Psoas muscle (tissue), 8 donors: ENCODE data around the gene MAP3K5. TPM values are rescaled to one million over a fixed set of nuclear protein-coding genes. Genes with fewer than 3 reads are reported as not detected.
A peak's percentile ranks its signal among the peaks of the same experiment; 100 is the strongest.

Experiments used
- ATAC-seq, 4 donors: fragments of 200-7000 bp; cut with Tn5 transposase; one replicate each; pipeline ENCODE4 v1.9.1; 2020; ENCODE audit warnings: moderate library complexity in 3 of 4, mild to moderate bottlenecking in 2 of 4
- DNase-seq, 2 donors: peaks; one replicate each; pipeline ENCODE4 v3.0.0-alpha.2; 2020
- H3K27ac ChIP-seq: fragments of 200-600 bp; one replicate; pipeline ENCODE4 v1.8.0; 2022
- H3K27me3 ChIP-seq, 3 donors: fragments of 200-600 bp in 1 of 3; one replicate each; pipeline versions ENCODE4 v1.6.1 to v1.8.0; 2013 to 2022; ENCODE audit warnings: low read length in 2 of 3, mild to moderate bottlenecking in 2 of 3, moderate library complexity in 1 of 3; ENCODE audit not compliant: insufficient read depth in 3 of 3
- H3K36me3 ChIP-seq, 2 donors: fragments of 200-600 bp in 1 of 2; one replicate each; pipeline versions ENCODE4 v1.6.1 to v1.8.0; 2013 to 2022; ENCODE audit warnings: low read depth in 1 of 2, mild to moderate bottlenecking in 1 of 2, moderate library complexity in 1 of 2; ENCODE audit not compliant: insufficient read depth in 1 of 2
- H3K4me1 ChIP-seq: fragments of 200-600 bp; one replicate; pipeline ENCODE4 v1.8.0; 2022
- H3K4me3 ChIP-seq: fragments of 200-600 bp; one replicate; pipeline ENCODE4 v1.8.0; 2022; ENCODE audit warnings: mild to moderate bottlenecking
- H3K9me3 ChIP-seq: fragments of 200-600 bp; one replicate; pipeline ENCODE4 v1.8.0; 2022
- CTCF ChIP-seq: fragments of 200-600 bp; IDR thresholded peaks from one replicate; pipeline ENCODE4 v1.8.0; 2022; ENCODE audit warnings: antibody characterized with exemption
- WGBS, 3 donors: extraction: QIAGEN DNeasy Blood & Tissue Kit; methylation state at CpG; one replicate each; pipeline versions ENCODE4 v1.1.6 to v1.1.7; 2013; 5-methylcytosine and 5-hydroxymethylcytosine counted together
- intact Hi-C, 2 donors: fragments of 100-400 bp; cut with DNase I; formaldehyde crosslinking; loops; one replicate each; pipeline versions ENCODE4 v1.11.0 to v1.14.2; 2022
- polyA plus RNA-seq, 3 donors: library from polyadenylated mRNA; stranded (reverse); fragments of 200-250 nt; gene quantifications; one replicate each; pipeline ENCODE4 v1.2.3, GENCODE V29; 2013
- total RNA-seq, 4 donors: library from RNA; stranded (reverse); fragmentation: NEBNext Ultra II Directional in 2 of 4; extraction: Animal tissue kit (Norgen Biotek cat#: 25700) in 2 of 4; gene quantifications; one replicate each; pipeline versions ENCODE4 v1.2.1 to v1.2.4, GENCODE V29; 2021 to 2023
- donor health status: healthy with polysubstance abuse.
- donor health status: DM: no; HTN: no; CAD: no; lungs with moderate emphysema.
- donor health status: Bipolar disorder and iron deficiency.
- donor health status: healthy.
- donor health status: DM: yes; HTN: yes; CAD: no.
- donor health status: DM: no; HTN: no; CAD: no.
- donor health status: DM: no; HTN: no; CAD: no.
- donor health status: DM: yes; HTN: yes; CAD: no.

MAP3K5 gene
- total and polyA plus RNA-seq, 7 donors, result 0.91 to 8.3 (median 3.8) TPM

- H3K27ac ChIP-seq, result no peak overlapping the region
- peaks cover 5 to 67% (median 8%) of the 10 kb centered on the region in 3 donors for H3K27me3 ChIP-seq
- intact Hi-C loops, result no loop called here
- peaks cover 10% of the 10 kb centered on the region for H3K4me1 ChIP-seq
- DNase-seq, result no peak
- ATAC-seq, result no peak
- WGBS, 3 donors, result 76 to 82% (median 77%) methylated on average over 4 of the region's 4 CpGs
- H3K4me3 ChIP-seq, result no peak overlapping the region
- no peak for TF ChIP-seq CTCF
- peaks cover 0 to 3% of the 10 kb centered on the region in 2 donors for H3K36me3 ChIP-seq
- no peaks in the 10 kb centered on the region for H3K9me3 ChIP-seq
Measured at GRCh38 chr6:136552054-136552453, 240.2 kb downstream of the MAP3K5 start.

- ATAC-seq (no peak), DNase-seq (no peak)
- Histone ChIP-seq H3K36me3 (no peaks in the 10 kb centered on the region), H3K27ac (no peak overlapping the region), H3K4me1 (peaks cover 10% of the 10 kb centered on the region), H3K4me3 (peak overlapping the region; percentile 79), H3K27me3 (peaks cover 5 to 77% (median 8%) of the 10 kb centered on the region in 3 donors), H3K9me3 (no peaks in the 10 kb centered on the region)
- intact Hi-C loops, result no loop called here
- 52 to 58% (median 55%) methylated on average over 8 of the region's 8 CpGs for WGBS, 3 donors
- TF ChIP-seq CTCF, result no peak
Measured at GRCh38 chr6:136551103-136551502, 241.2 kb downstream of the MAP3K5 start.

GRCh38 chr6:136550330-136551071 lies 241.8 kb downstream of the MAP3K5 start, which contains the start of gene MAP7:
Gene MAP7 (minus strand): TSS chr6:136550422. CDS start chr6:136550408, 14 bp downstream.
- peak; percentile 63 for TF ChIP-seq CTCF
- intact Hi-C loops, result no loop called here
- no peak within 1 kb of the TSS for H3K27ac ChIP-seq
- DNase-seq (peak; percentile 51 to 72), ATAC-seq (peak; percentile 65 to 74 (median 73))
- WGBS, 3 donors, result 1 to 2% (median 2%) methylated on average over 63 to 79 of the region's 79 CpGs
- H3K27me3 ChIP-seq, result peaks cover 5 to 79% (median 8%) of the 10 kb centered on the region in 3 donors
- H3K4me3 ChIP-seq, result peak within 1 kb of the TSS; percentile 79
- H3K4me1 ChIP-seq, result peaks cover 10% of the 10 kb centered on the region
- H3K36me3 ChIP-seq, result no peaks in the 10 kb centered on the region
- no peaks in the 10 kb centered on the region for H3K9me3 ChIP-seq

- peaks cover 10% of the 10 kb centered on the region for H3K4me1 ChIP-seq
- H3K27me3 ChIP-seq, result peaks cover 8 to 74% (median 9%) of the 10 kb centered on the region in 3 donors
- H3K36me3 ChIP-seq, result no peaks in the 10 kb centered on the region
- 0 to 1% (median 1%) methylated on average over 17 to 46 of the region's 46 CpGs for WGBS, 3 donors
- ATAC-seq (peak; percentile 52 to 67 (median 54)), DNase-seq (no peak)
- H3K9me3 ChIP-seq, result no peaks in the 10 kb centered on the region
- peak overlapping the region; percentile 79 for H3K4me3 ChIP-seq
- no peak overlapping the region for H3K27ac ChIP-seq
- TF ChIP-seq CTCF, result no peak
- intact Hi-C loops, result no loop called here
Measured at GRCh38 chr6:136550045-136550329, 242.3 kb downstream of the MAP3K5 start.
